ENCODE data around the gene XPO5.

The XPO5 gene

GRCh38 chr6:43516367-43516696 lies 59.5 kb downstream of the XPO5 start:
- TF ChIP-seq CTCF (IDR thresholded peaks at IDR 0.05; ENCODE audit: low read depth, low read length), result no peak
- no peak for DNase-seq (ENCODE audit: extremely low read depth, low read depth)

GRCh38 chr6:43515808-43516207 lies 60.0 kb downstream of the XPO5 start:
- no peak for TF ChIP-seq CTCF (IDR thresholded peaks at IDR 0.05; ENCODE audit: low read depth, low read length)
- no peak for DNase-seq (ENCODE audit: extremely low read depth, low read depth)

GRCh38 chr6:43511824-43512415 lies 63.9 kb downstream of the XPO5 start:
- TF ChIP-seq CTCF (IDR thresholded peaks at IDR 0.05; ENCODE audit: low read depth, low read length), result no peak
- DNase-seq (ENCODE audit: extremely low read depth, low read depth), result no peak

GRCh38 chr6:43510827-43511163 lies 65.0 kb downstream of the XPO5 start:
- DNase-seq (ENCODE audit: extremely low read depth, low read depth), result no peak
- no peak for TF ChIP-seq CTCF (IDR thresholded peaks at IDR 0.05; ENCODE audit: low read depth, low read length)

- peak; percentile 65 for DNase-seq (ENCODE audit: extremely low read depth, low read depth)
- no peak for TF ChIP-seq CTCF (IDR thresholded peaks at IDR 0.05; ENCODE audit: low read depth, low read length)
These were observed 65.6 kb downstream of the XPO5 start, which contains the start of gene LRRC73 for GRCh38 chr6:43509984-43510826. Gene LRRC73, minus strand, starts transcription at chr6:43510346. Its CDS starts 561 bp downstream, at chr6:43509785.

- no peak for DNase-seq (ENCODE audit: extremely low read depth, low read depth)
- TF ChIP-seq CTCF (IDR thresholded peaks at IDR 0.05; ENCODE audit: low read depth, low read length), result no peak
These were observed 66.5 kb downstream of the XPO5 start for GRCh38 chr6:43509142-43509983.

Data from AG09319 (cell line).